NCI-H1436 treated with DMSO at 0.1 percent for 48 hours (cell line): ENCODE data around the gene DOC2A.
"Not testable (repeated sequence)": the region's sequence is repeated elsewhere in the genome, so short reads cannot be mapped to it uniquely, and the experiment has no call there.

Experiments
- DNase-seq: peaks from one replicate; lab custom pipeline; 2025; lab: John Stamatoyannopoulos, UW

The DOC2A gene

GRCh38 chr16:30010844-30011713, at the start of gene DOC2A:
DOC2A (minus strand) TSS chr16:30011027; CDS start chr16:30010222, 805 bp downstream.
- no peak for DNase-seq

- DNase-seq, result no peak
Observed at GRCh38 chr16:30060346-30060745, 49.5 kb upstream of the DOC2A start.

DNA sequence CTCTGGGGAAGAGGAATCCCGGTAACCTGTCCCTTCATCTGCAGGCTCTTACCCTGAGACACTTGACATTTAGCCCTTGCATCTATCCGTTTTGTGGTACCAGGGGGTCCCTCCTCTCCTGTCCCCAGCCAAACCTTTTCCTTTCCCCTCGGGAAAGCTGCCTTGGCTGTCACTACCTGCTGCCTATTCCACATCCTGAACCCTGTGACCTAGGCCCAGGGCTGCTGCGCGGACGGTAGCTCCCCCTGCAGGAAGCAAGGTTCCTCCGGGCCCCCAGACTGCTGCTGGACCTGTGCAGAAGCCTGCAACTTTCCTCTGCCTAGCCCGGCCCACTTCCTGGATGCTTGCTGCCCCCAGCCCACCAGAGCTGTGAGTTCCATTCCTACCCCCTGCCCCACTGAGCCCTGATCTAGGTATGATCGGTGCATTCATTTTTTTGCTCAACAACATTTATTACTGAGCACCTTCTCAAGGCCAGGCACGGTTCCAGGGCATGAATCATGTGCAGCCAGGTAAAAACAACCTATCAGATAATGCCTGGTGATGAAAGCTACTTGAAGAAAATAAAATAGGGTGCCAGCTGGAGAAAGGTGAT, 44.2 kb upstream of the DOC2A start:
- DNase-seq, result no peak

GRCh38 chr16:30054451-30054850, 43.6 kb upstream of the DOC2A start:
- no peak for DNase-seq

DNA sequence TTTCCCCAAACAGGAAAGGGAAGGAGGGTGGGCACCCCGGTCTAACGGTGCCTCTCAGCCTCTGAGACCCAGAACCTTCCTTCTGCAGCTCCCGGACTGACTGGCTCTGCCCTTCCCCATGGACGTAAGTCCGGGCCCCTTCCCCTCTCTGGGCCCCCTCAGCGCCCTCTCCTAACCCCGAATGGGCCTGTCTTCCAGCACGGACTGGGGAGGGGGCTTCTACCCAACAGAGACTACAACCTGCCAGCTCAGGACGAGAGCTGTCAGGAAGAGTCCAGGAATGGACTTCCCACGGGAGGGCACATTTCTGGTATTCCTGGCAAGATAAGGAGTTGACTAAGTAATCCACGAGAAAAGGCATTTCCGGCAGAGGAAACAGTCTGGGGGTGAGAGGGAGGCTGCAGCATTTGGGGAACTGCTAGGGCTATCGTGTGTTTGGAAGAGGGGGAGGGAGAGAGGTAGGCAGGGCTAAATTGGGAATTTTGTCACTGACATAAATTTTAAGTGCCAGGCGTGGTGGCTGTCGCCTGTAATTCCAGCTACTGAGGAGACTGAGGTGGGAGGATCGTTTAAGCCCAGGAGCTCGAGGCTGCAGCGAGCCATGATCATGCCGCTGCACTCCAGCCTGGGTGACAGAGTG, 42.7 kb upstream of the DOC2A start:
- no peak for DNase-seq

GRCh38 chr16:30052671-30053372, 42.0 kb upstream of the DOC2A start:
- peak; percentile 44 for DNase-seq

- no peak for DNase-seq
Observed at GRCh38 chr16:30051518-30051917, 40.7 kb upstream of the DOC2A start.

DNA sequence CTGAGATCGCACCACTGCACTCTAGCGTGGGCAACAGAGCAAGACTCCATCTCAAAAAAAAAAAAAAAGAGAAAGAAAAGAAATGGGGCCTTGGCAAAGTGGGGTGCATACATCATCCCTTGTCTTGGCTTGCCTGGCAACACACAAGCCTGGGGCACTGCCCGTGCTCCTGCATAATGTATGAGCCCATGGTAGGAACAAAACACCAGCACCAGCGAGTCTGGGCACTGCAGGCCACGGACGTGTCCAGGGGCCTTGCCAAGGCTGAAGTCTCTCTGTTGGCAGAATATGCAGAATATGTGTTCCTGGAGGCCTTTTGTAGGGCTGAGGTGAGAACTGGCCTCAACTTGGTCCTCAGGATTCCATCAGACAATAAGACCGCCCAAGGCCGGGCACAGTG, 39.0 kb upstream of the DOC2A start:
- no peak for DNase-seq

DNA sequence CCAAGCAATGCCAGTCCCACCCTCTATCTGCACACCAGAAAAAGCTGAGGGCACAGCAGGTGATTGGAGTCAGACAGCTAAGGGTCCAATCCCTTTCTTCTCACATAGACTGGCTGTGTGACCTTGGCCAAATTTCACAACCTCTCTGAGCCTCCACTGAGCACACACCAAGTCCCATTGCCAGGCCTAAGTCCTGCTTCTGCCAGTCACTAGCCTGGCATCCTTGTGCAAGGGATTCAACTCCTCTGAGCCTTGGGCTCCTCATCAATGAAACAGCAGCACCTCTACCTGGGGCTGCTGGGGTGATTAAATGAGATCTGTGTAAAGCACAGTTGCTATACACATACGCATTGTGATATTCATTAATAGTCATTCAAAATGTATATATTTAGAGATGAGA, 35.8 kb upstream of the DOC2A start:
- no peak for DNase-seq

DNA sequence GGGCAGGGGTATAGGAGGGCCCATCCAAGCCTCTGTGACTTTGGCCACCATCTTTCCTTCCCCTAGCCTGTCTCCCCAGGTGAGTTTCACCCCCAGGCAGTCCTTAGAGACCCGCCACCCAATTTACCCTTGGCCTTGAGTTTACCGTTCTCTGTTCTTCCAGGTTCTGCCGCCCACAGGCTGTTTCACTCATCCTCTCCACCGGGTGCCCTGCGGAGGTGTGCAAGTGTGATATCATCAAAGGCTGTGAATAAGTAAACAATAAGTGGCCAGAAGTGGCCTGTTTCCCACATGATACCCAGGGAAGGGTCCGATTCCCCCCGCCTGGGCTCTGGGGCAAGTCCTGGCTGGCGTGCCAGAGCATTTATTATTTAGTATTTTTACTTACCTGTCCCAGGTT, 35.4 kb upstream of the DOC2A start:
- DNase-seq, result no peak

DNA sequence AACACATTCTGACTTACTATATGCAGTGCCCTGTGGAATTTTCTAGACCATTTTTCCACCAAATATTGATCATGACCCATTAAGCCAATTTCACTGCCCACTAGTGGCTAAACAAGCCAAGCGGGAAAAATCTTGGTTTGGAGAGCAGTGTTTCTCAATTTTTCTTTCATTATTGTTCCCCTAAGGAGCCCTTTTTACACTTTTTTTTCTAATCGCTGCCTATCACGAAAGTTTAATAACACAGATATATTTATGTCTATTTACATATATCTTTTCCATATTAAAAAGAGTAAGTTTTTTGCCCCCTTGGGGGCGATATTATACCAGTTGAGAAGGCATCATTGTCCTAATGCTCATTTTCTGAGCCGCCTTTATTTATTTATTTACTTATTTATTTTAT, 31.0 kb upstream of the DOC2A start:
- no peak for DNase-seq

- DNase-seq, result not testable (repeated sequence)
Observed at GRCh38 chr16:30040690-30041089, 29.9 kb upstream of the DOC2A start.

GRCh38 chr16:30040221-30040620, 29.4 kb upstream of the DOC2A start:
- DNase-seq, result no peak

DNA sequence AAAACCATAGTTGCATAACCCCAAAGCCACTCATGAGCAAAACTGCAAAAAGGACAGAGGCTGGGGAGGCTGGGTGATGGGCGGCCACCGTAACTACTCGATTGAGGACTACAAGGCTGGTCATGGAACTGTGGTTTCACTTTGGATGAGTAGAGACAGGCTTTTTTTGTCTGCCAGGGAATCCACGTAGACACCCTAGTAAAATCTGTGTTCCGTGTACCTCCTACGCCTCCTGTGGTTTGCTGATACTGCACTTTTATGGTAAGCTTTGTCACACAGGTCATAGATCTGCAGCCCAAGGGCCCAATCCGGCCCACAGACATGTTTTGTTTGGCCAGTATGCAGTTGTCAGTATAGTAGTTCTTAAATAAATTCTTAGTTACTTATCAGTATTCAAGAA, 22.4 kb upstream of the DOC2A start:
- DNase-seq, result no peak

- DNase-seq, result peak; percentile 60
Observed at GRCh38 chr16:30032083-30032819, 21.4 kb upstream of the DOC2A start.

DNA sequence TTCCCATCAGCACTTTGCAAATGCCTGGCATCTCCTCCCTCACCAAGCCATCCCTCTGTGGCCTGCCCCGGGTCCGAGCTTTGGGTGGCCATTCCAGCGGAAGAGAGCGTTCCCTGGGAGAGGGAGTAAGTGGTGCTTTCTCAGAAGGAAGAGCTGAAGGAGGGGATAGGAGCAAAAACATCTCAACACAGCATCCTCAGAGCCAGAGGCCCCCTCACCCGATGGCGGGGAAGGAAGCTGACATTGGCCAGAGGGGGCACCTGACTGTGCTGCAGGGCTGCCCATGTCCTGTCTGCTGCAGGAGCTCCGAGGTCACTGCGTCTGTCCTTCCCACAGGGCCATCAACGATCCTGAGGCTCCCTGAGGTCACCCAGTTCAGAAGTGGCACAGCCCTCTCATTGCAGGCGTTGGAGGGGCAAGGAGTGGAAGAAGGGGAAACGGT, 20.7 kb upstream of the DOC2A start:
- DNase-seq, result no peak

DNA sequence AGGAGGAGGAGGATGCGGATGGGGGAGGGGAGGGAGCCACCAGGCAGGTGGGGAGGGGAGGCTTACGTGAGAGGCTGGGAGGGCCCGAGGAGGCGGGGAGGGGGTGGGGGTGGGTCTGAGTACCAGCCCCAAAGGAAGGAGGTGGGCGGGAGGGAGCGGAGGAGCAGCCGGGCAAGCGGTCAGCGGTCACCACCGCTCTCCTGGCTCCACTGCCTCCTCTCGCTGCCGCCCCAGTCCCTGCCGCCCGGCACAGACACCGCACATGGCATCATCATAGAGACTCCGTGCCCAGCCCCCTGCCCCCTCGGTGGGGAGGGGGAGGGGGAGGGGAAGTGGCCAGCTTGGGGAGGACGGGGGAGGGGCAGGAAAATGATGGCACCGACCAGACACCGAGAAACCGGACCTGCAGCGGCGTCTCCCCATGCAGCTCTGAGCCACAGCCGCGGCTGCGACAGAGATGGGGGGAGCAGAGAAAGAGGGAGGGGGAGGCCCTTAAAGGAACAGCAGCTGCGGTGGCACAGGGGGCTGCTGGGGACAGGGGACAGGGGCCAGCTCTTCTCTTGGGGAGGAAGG, 20.1 kb upstream of the DOC2A start, which contains the start of gene TLCD3B:
TSS of gene TLCD3B (minus strand) at position 431 of the 573 bp plus-strand sequence. CDS start 744 bp downstream, outside the sequence.
- no peak for DNase-seq

GRCh38 chr16:30030011-30030685, 19.3 kb upstream of the DOC2A start:
- DNase-seq, result no peak

GRCh38 chr16:30028438-30029076, 17.7 kb upstream of the DOC2A start:
- no peak for DNase-seq
